Peyer's patch (tissue), 4 donors: ENCODE data around the gene GPR151. TPM values are rescaled to one million over a fixed set of nuclear protein-coding genes. Genes with fewer than 3 reads are reported as not detected.

Source experiments
- DNase-seq, 3 donors: peaks; one replicate each; pipeline ENCODE4 v3.0.0-alpha.2; 2017 to 2019
- H3K27ac ChIP-seq, 4 donors: fragments of 200-600 bp; sonication (generic); one replicate each; pipeline ENCODE4 v1.5.1; 2016 to 2019
- H3K27me3 ChIP-seq, 2 donors: fragments of 200-600 bp; sonication (generic); one replicate each; pipeline ENCODE4 v1.5.1; 2019
- H3K36me3 ChIP-seq, 3 donors: fragments of 200-600 bp; sonication (generic); one replicate each; pipeline ENCODE4 v1.5.1; 2016 to 2019
- H3K4me1 ChIP-seq, 4 donors: fragments of 200-600 bp; sonication (generic); one replicate each; pipeline ENCODE4 v1.5.1; 2016 to 2019
- H3K4me3 ChIP-seq, 4 donors: fragments of 200-600 bp; sonication (generic); 1 replicate in 3 of 4; 2 replicates in 1 of 4; pipeline ENCODE4 v1.5.1; 2016 to 2019; ENCODE audit warnings: mild to moderate bottlenecking in 1 of 4
- H3K9me3 ChIP-seq, 4 donors: fragments of 200-600 bp; sonication (generic); one replicate each; pipeline ENCODE4 v1.5.1; 2016 to 2019; ENCODE audit warnings: mild to moderate bottlenecking in 1 of 4
- CTCF ChIP-seq, 6 experiments: fragments of 450-650 bp in 4 of 6; fragments of 200-600 bp in 2 of 6; sonication (generic) in 1 of 6; IDR thresholded peaks; one replicate each; pipeline ENCODE4 v1.5.1; 2017 to 2019; ENCODE audit warnings: antibody characterized with exemption in 6 of 6, mild to moderate bottlenecking in 3 of 6, moderate library complexity in 1 of 6
- POLR2A ChIP-seq, 2 donors: fragments of 450-650 bp; IDR thresholded peaks; one replicate each; pipeline ENCODE4 v1.5.1; 2017; ENCODE audit warnings: antibody characterized with exemption in 2 of 2, mild to moderate bottlenecking in 2 of 2, moderate library complexity in 2 of 2
- total RNA-seq, 4 donors: library from RNA; depleted of rRNA; stranded (reverse); fragments of >200 nt; gene quantifications; one replicate each; pipeline ENCODE4 v1.1.0, GENCODE V29; 2016

Gene GPR151
- total RNA-seq, 4 donors from 2014 or later: not detected

GRCh38 chr5:146515473-146516150, 378 bp downstream of the GPR151 start:
- no peak for TF ChIP-seq CTCF (IDR thresholded peaks at IDR 0.05)
- TF ChIP-seq POLR2A (IDR thresholded peaks at IDR 0.05): no peak
- Histone ChIP-seq H3K4me1 (no peaks in the 10 kb centered on the region), H3K4me3 (no peak overlapping the region), H3K36me3 (peaks cover 0 to 21% (median 0%) of the 10 kb centered on the region in 3 donors), H3K27me3 (no peaks in the 10 kb centered on the region), H3K9me3 (no peaks in the 10 kb centered on the region), H3K27ac (no peak overlapping the region)
- DNase-seq: no peak

- peaks cover 0 to 32% (median 0%) of the 10 kb centered on the region in 3 donors for H3K36me3 ChIP-seq
- no peak overlapping the region for H3K27ac ChIP-seq
- no peak for DNase-seq
- TF ChIP-seq CTCF (IDR thresholded peaks at IDR 0.05) (no peak), POLR2A (IDR thresholded peaks at IDR 0.05) (no peak)
- H3K4me1 ChIP-seq: no peaks in the 10 kb centered on the region
- H3K27me3 ChIP-seq: no peaks in the 10 kb centered on the region
- H3K9me3 ChIP-seq: no peaks in the 10 kb centered on the region
- H3K4me3 ChIP-seq: no peak overlapping the region
Measured at GRCh38 chr5:146514575-146514974, 1.4 kb downstream of the GPR151 start.

GRCh38 chr5:146513462-146513861, 2.5 kb downstream of the GPR151 start:
- DNase-seq: no peak
- Histone ChIP-seq H3K27me3 (no peaks in the 10 kb centered on the region), H3K27ac (no peak overlapping the region), H3K36me3 (peaks cover 0 to 43% (median 0%) of the 10 kb centered on the region in 3 donors), H3K9me3 (no peaks in the 10 kb centered on the region), H3K4me1 (no peaks in the 10 kb centered on the region), H3K4me3 (no peak overlapping the region)
- TF ChIP-seq CTCF (IDR thresholded peaks at IDR 0.05) (no peak), POLR2A (IDR thresholded peaks at IDR 0.05) (no peak)

GRCh38 chr5:146510559-146511125, 5.3 kb downstream of the GPR151 start:
- no peak overlapping the region for H3K4me3 ChIP-seq
- peaks cover 0 to 71% (median 0%) of the 10 kb centered on the region in 3 donors for H3K36me3 ChIP-seq
- DNase-seq: no peak
- no peak overlapping the region for H3K27ac ChIP-seq
- no peaks in the 10 kb centered on the region for H3K27me3 ChIP-seq
- H3K9me3 ChIP-seq: no peaks in the 10 kb centered on the region
- H3K4me1 ChIP-seq: no peaks in the 10 kb centered on the region
- TF ChIP-seq CTCF (IDR thresholded peaks at IDR 0.05) (no peak), POLR2A (IDR thresholded peaks at IDR 0.05) (no peak)

GRCh38 chr5:146507428-146507827, 8.6 kb downstream of the GPR151 start:
- Histone ChIP-seq H3K4me3 (no peak overlapping the region), H3K4me1 (no peaks in the 10 kb centered on the region), H3K27ac (no peak overlapping the region), H3K27me3 (no peaks in the 10 kb centered on the region), H3K9me3 (no peaks in the 10 kb centered on the region), H3K36me3 (peaks cover 0 to 85% (median 0%) of the 10 kb centered on the region in 3 donors)
- TF ChIP-seq CTCF (IDR thresholded peaks at IDR 0.05) (no peak), POLR2A (IDR thresholded peaks at IDR 0.05) (no peak)
- no peak for DNase-seq
